Pancreas (tissue), 10 donors: ENCODE results near the gene OBSCN. TPM values are rescaled to one million over a fixed set of nuclear protein-coding genes. Genes with fewer than 3 reads are reported as not detected.
A peak's percentile ranks its signal among the peaks of the same experiment; 100 is the strongest.

Experiments used
- ATAC-seq, 4 donors: fragments of 200-7000 bp; cut with Tn5 transposase; one replicate each; pipeline versions ENCODE4 v1.8.0 to v1.9.1; 2020; ENCODE audit warnings: mild to moderate bottlenecking in 4 of 4, moderate library complexity in 4 of 4
- DNase-seq, 6 donors: peaks; one replicate each; pipeline ENCODE4 v3.0.0-alpha.2; 2020
- FAIRE-seq: peaks from 2 replicates; lab custom pipeline; 2012; peaks lifted over from hg19 to GRCh38; lab: Jason Lieb, UNC
- H3K27ac ChIP-seq, 4 donors: fragments of 200-600 bp; sonication (generic); 1 replicate in 3 of 4; 2 replicates in 1 of 4; pipeline versions ENCODE4 v1.5.0 to v1.8.0; 2020
- H3K27me3 ChIP-seq, 4 donors: fragments of 200-600 bp; one replicate each; pipeline ENCODE4 v1.8.0; 2021
- H3K36me3 ChIP-seq, 3 donors: fragments of 200-600 bp; sonication (generic) in 1 of 3; one replicate each; pipeline versions ENCODE4 v1.5.0 to v1.8.0; 2020 to 2021
- H3K4me1 ChIP-seq, 3 donors: fragments of 200-600 bp; one replicate each; pipeline ENCODE4 v1.8.0; 2021
- H3K4me3 ChIP-seq, 4 donors: fragments of 200-600 bp; sonication (generic) in 2 of 4; one replicate each; pipeline versions ENCODE4 v1.5.0 to v1.8.0; 2020 to 2021
- H3K9me3 ChIP-seq, 4 donors: fragments of 200-600 bp; one replicate each; pipeline ENCODE4 v1.8.0; 2021
- CTCF ChIP-seq, 4 donors: fragments of 200-600 bp; sonication (generic) in 3 of 4; IDR thresholded peaks; one replicate each; pipeline versions ENCODE4 v1.5.0 to v1.8.0; 2021; ENCODE audit warnings: antibody characterized with exemption in 4 of 4
- WGBS, 2 donors: extraction: QIAGEN DNeasy Blood & Tissue Kit; methylation state at CpG; one replicate each; pipeline ENCODE4 v1.1.7; 2013; 5-methylcytosine and 5-hydroxymethylcytosine counted together
- intact Hi-C, 3 donors: fragments of 100-400 bp; cut with DNase I; formaldehyde crosslinking; loops; one replicate each; pipeline versions ENCODE4 v1.11.1 to v1.14.2; 2022
- polyA plus RNA-seq, 2 donors: library from polyadenylated mRNA; stranded (reverse); fragments of 200-250 nt; gene quantifications; one replicate each; pipeline ENCODE4 v1.2.3, GENCODE V29; 2013
- total RNA-seq, 6 donors: library from RNA; stranded (reverse); fragmentation: NEBNext Ultra II Directional in 4 of 6; extraction: Animal tissue kit (Norgen Biotek cat#: 25700) in 4 of 6; gene quantifications; one replicate each; pipeline versions ENCODE4 v1.2.1 to v1.2.4, GENCODE V29; 2021 to 2023
- donor health status: healthy with polysubstance abuse.
- donor health status: DM: no; HTN: no; CAD: no; lungs with moderate emphysema.
- donor health status: DM: no; HTN: no; CAD: no.
- donor health status: control.
- donor health status: control.
- donor health status: Bipolar disorder and iron deficiency.
- donor health status: DM: yes; HTN: yes; CAD: no.
- donor health status: DM: no; HTN: no; CAD: no.
- donor health status: DM: no; HTN: no; CAD: no.
- donor health status: DM: yes; HTN: yes; CAD: no.

The OBSCN gene
- total and polyA plus RNA-seq, 8 donors, result 7.9 to 61.4 (median 11.3) TPM

GRCh38 chr1:228341814-228342626, 134.2 kb downstream of the OBSCN start:
- no peaks in the 10 kb centered on the region for H3K27me3 ChIP-seq
- no peak overlapping the region for H3K27ac ChIP-seq
- FAIRE-seq (no peak), ATAC-seq (no peak), DNase-seq (peak in 4 of 6 donors; percentile 4 to 59 (median 24))
- no peaks in the 10 kb centered on the region for H3K4me1 ChIP-seq
- peaks cover 0 to 7% (median 0%) of the 10 kb centered on the region in 3 donors for H3K36me3 ChIP-seq
- no peak overlapping the region for H3K4me3 ChIP-seq
- intact Hi-C loops, result no loop called here
- 90% methylated on average over 20 of the region's 20 CpGs for WGBS, 2 donors
- H3K9me3 ChIP-seq, result no peaks in the 10 kb centered on the region
- TF ChIP-seq CTCF (IDR thresholded peaks at IDR 0.05), result no peak

GRCh38 chr1:228342627-228343190, 134.9 kb downstream of the OBSCN start:
- 87 to 92% methylated on average over 8 of the region's 8 CpGs for WGBS, 2 donors
- FAIRE-seq, result no peak
- intact Hi-C loops, result no loop called here
- Histone ChIP-seq H3K27me3 (no peaks in the 10 kb centered on the region), H3K36me3 (peaks cover 0 to 7% (median 0%) of the 10 kb centered on the region in 3 donors), H3K4me1 (no peaks in the 10 kb centered on the region), H3K9me3 (no peaks in the 10 kb centered on the region), H3K4me3 (no peak overlapping the region), H3K27ac (no peak overlapping the region)
- no peak for ATAC-seq
- DNase-seq, result peak in 3 of 6 donors; percentile 15 to 32 (median 30)
- TF ChIP-seq CTCF (IDR thresholded peaks at IDR 0.05), result no peak

GRCh38 chr1:228343191-228343661, 135.4 kb downstream of the OBSCN start:
- peak in 5 of 6 donors; percentile 4 to 35 (median 10) for DNase-seq
- WGBS, 2 donors, result 93 to 97% methylated on average over 19 of the region's 19 CpGs
- Histone ChIP-seq H3K4me1 (no peaks in the 10 kb centered on the region), H3K27me3 (no peaks in the 10 kb centered on the region), H3K27ac (no peak overlapping the region), H3K4me3 (no peak overlapping the region), H3K9me3 (no peaks in the 10 kb centered on the region), H3K36me3 (peaks cover 0 to 7% (median 0%) of the 10 kb centered on the region in 3 donors)
- TF ChIP-seq CTCF (IDR thresholded peaks at IDR 0.05), result no peak
- ATAC-seq, result no peak
- intact Hi-C loops, result no loop called here
- FAIRE-seq, result no peak

- no peak overlapping the region for H3K27ac ChIP-seq
- ATAC-seq, result peak in 2 of 4 donors; percentile 22 to 49
- peak in 5 of 6 donors; percentile 4 to 29 (median 10) for DNase-seq
- no peak for FAIRE-seq
- no peak for TF ChIP-seq CTCF (IDR thresholded peaks at IDR 0.05)
- intact Hi-C loops, result no loop called here
- H3K27me3 ChIP-seq, result no peaks in the 10 kb centered on the region
- no peaks in the 10 kb centered on the region for H3K4me1 ChIP-seq
- WGBS, 2 donors, result 88 to 92% methylated on average over 5 of the region's 5 CpGs
- H3K36me3 ChIP-seq, result peaks cover 0 to 7% (median 0%) of the 10 kb centered on the region in 3 donors
- H3K4me3 ChIP-seq, result no peak overlapping the region
- H3K9me3 ChIP-seq, result no peaks in the 10 kb centered on the region
These were observed 136.8 kb downstream of the OBSCN start for GRCh38 chr1:228344631-228345072.
